GM12891 (cell line): ENCODE results near the gene U2AF1L4. TPM values are rescaled to one million over a fixed set of nuclear protein-coding genes. Genes with fewer than 3 reads are reported as not detected.

Source experiments
- DNase-seq: peaks from one replicate; pipeline ENCODE4 v3.0.0; 2011; ENCODE audit warnings: low spot score; ENCODE audit not compliant: insufficient read length
- FAIRE-seq: peaks from 2 replicates; lab custom pipeline; 2011; peaks lifted over from hg19 to GRCh38; lab: Jason Lieb, UNC
- PAX5 ChIP-seq: IDR thresholded peaks from 2 replicates; pipeline ENCODE4 v1.6.1; 2011; ENCODE audit warnings: low read length, moderate library complexity, mild to moderate bottlenecking; ENCODE audit not compliant: insufficient read depth, severe bottlenecking
- POLR2A ChIP-seq: IDR thresholded peaks from 2 replicates; pipeline ENCODE4 v1.6.1; 2011; ENCODE audit warnings: low read depth, low read length, control low read depth
- POLR2AphosphoS5 ChIP-seq: IDR thresholded peaks from 2 replicates; pipeline ENCODE4 v1.6.1; 2011; ENCODE audit warnings: low read depth, low read length, control low read depth
- POU2F2 ChIP-seq: IDR thresholded peaks from 2 replicates; pipeline ENCODE4 v1.6.1; 2011; ENCODE audit warnings: low read depth, mild to moderate bottlenecking, control low read depth, low read length, moderate library complexity
- SPI1 ChIP-seq: IDR thresholded peaks from 2 replicates; pipeline ENCODE4 v1.6.1; 2011; ENCODE audit warnings: low read depth, low read length, control low read depth
- TAF1 ChIP-seq: IDR thresholded peaks from 2 replicates; pipeline ENCODE4 v1.6.1; 2011; ENCODE audit warnings: low read depth, low read length, control low read depth
- polyA plus RNA-seq: library from polyadenylated mRNA; unstranded; fragments of >200 nt; gene quantifications from one replicate; pipeline ENCODE4 v1.2.1, GENCODE V29; 2012; ENCODE audit warnings: low read depth, missing spikeins, inconsistent platforms; ENCODE audit not compliant: missing spikeins

U2AF1L4 gene
- polyA plus RNA-seq, result 18.8 TPM

GRCh38 chr19:35745328-35746086 lies at the start of gene U2AF1L4, which contains the start of gene PSENEN:
U2AF1L4 (minus strand) TSS chr19:35745418; CDS start chr19:35745391, 27 bp downstream.
PSENEN (plus strand) TSS chr19:35745651; CDS start chr19:35745931, 280 bp downstream.
- TF ChIP-seq POLR2AphosphoS5, result no peak; the same call in 1 of the 2 replicates
- TF ChIP-seq SPI1, result peak; percentile 69
- TF ChIP-seq TAF1, result peak; percentile 2; the same call in 1 of the 2 replicates
- DNase-seq, result peak; percentile 74
- peak; percentile 94 for FAIRE-seq

- DNase-seq (no peak), FAIRE-seq (no peak)
- TF ChIP-seq POU2F2, result no peak
- TF ChIP-seq SPI1, result no peak
- no peak for TF ChIP-seq PAX5
- no peak for TF ChIP-seq POLR2A
- no peak for TF ChIP-seq POLR2AphosphoS5
- no peak for TF ChIP-seq TAF1
Measured at GRCh38 chr19:35793381-35794165, 48.4 kb upstream of the U2AF1L4 start.

GRCh38 chr19:35792888-35793287 lies 47.7 kb upstream of the U2AF1L4 start:
- DNase-seq (no peak), FAIRE-seq (no peak)
- TF ChIP-seq TAF1 (no peak), POU2F2 (no peak), POLR2AphosphoS5 (no peak), POLR2A (no peak), SPI1 (no peak), PAX5 (no peak)

GRCh38 chr19:35792312-35792711 lies 47.1 kb upstream of the U2AF1L4 start:
- DNase-seq, result no peak
- TF ChIP-seq POLR2AphosphoS5 (no peak), PAX5 (no peak)
- FAIRE-seq, result no peak

GRCh38 chr19:35791814-35792279 lies 46.6 kb upstream of the U2AF1L4 start:
- FAIRE-seq, result no peak
- TF ChIP-seq TAF1, result no peak

GRCh38 chr19:35790981-35791813 lies 46.0 kb upstream of the U2AF1L4 start:
- DNase-seq (no peak), FAIRE-seq (no peak)
- no peak for TF ChIP-seq TAF1
- TF ChIP-seq POLR2A, result no peak
- no peak for TF ChIP-seq SPI1
- TF ChIP-seq POLR2AphosphoS5, result no peak
- TF ChIP-seq PAX5, result no peak
- no peak for TF ChIP-seq POU2F2

More at GRCh38 chr19:35791814-35792279, 46.6 kb upstream of the U2AF1L4 start:
- no peak for DNase-seq

DNA sequence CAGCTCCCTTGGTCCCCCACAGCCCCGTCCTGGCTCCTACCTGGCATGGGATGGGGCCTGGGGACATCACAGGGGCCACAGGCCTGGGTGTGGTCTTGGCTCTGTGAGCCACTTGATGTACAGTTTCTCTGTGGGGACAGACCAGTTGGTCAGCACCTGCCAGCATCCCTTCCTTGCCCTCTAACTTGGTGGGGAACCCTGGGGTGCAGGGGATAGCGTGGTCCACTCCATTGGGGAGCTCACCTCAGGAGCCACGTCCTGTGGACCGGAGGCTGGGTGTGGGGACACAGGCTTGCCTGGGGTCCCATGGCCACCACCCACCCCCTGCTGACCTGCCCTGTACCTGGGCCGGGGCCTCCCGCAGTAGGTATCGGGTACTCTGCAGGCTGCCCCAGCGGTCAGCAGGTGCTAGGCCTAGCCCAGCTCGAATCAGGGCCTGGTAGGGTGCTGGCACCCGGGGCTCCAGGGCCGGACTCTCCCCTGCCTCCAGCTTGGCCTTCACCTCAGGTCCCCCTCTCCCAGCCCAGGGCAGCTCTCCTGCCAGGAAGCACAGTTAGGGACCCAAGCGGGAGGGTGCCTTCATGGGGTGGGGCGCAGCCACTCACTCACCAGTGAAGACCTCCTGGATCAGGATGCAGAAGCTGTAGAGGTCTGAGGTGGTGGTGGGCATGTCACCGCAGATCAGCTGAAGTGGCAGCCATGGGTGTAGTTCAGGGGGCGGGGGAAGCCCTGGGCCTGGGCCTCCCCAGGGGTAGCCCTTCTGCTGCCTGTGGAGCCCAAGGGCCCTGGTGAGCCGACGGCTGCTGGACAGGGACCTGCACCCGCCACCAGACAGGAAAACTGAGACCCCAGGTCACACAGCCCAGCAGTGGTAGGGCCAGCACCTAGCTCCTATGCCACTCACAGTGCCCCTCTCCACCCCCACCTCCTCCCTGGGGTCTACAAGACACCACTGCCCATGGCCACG lies 45.0 kb upstream of the U2AF1L4 start:
- TF ChIP-seq TAF1 (no peak), PAX5 (no peak), POU2F2 (no peak), SPI1 (no peak), POLR2AphosphoS5 (no peak), POLR2A (no peak)
- FAIRE-seq (no peak), DNase-seq (no peak)

DNA sequence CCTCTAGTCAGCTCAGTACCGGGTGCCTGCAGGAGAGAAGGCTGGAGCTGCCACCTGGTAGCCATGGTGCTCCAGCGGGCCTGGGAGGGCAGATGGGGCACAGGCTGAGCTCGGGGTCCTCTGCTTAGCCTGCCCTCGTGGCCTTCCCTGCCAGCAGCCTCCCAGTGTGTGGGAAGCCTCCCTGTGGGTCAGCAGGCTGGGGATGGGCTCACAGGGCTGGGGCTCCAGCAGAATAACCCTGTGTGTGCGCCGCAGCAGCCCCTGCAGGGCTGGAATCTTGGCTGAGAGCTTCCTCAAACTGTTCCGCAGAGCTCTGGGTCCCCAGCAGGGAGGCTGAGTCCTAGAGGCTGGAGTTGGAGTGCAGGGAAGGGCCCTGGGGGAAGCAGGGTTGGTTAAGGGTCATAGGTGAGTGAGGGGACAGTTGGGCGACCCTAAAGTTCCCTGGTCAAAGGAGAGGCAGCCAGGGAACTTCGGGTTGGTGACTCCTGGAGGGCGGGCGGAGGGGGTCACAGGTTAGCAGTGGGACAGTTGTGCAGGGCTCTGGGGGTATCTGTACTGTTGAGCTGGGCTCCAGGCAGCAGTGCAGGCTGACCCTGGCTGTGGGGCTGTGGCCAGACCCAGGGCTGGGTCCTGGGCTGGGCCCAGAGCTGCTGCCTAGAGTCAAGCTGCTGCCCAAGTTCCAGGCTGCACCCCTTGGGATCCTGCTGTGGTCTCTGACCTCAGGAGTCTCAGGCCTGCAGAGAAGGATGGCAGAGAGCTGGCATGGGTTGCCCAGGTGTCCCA lies 44.2 kb upstream of the U2AF1L4 start:
- DNase-seq (no peak), FAIRE-seq (no peak)
- TF ChIP-seq POLR2AphosphoS5 (no peak), TAF1 (no peak), POU2F2 (no peak)
